ENCODE results near the gene PLAC1.

The PLAC1 gene

DNA sequence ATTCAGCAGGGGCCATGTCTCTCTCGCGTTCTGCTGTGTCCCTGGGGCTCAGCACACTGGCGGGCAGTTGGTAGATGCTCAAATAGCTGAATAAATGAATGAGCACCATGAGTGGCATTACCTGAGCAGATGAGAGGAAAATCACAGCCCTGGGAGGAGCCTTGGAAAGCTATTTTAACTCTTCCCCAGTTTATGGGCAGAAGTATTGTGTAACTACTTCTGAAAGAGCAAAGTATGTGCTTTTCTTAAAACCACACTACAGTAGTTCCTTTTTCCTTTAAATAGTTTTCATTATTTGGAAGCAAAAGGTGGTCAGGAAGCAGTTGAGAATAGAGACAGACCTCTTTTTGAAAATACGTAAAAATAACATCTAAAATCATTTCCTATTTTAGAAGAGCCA lies 3.0 kb upstream of the PLAC1 start:
- no peak for TF ChIP-seq CTCF (IDR thresholded peaks at IDR 0.05; ENCODE audit: low read depth, low read length)
- DNase-seq (ENCODE audit: low read depth, low spot score), result no peak
- no peak overlapping the region for H3K4me3 ChIP-seq (ENCODE audit: low read depth, low read length)
- in situ Hi-C loops (cut with HindIII; ENCODE audit: low sequenced_read_pairs), result no loop called here

DNA sequence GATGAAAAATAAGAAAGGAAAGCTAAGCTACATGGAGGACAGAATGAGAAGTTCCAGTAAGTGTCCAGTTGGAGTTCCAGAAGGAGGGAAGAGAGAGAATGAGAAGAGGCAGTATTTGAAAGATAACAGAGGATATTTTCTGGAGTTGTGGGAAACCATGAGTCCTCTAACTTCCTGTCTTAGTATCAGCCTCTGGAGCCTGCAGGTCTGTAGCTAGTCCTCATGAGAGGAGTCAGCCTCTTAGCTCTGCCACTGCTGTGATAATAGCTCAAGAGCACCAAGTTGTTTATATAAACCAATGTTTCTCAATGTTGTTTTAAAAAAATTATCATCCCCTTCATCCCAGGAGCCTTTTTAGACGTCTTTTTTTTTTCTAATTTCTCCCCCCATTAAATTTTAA lies 2.4 kb upstream of the PLAC1 start:
- H3K4me3 ChIP-seq (ENCODE audit: low read depth, low read length), result no peak overlapping the region
- no peak for DNase-seq (ENCODE audit: low read depth, low spot score)
- in situ Hi-C loops (cut with HindIII; ENCODE audit: low sequenced_read_pairs), result no loop called here
- no peak for TF ChIP-seq CTCF (IDR thresholded peaks at IDR 0.05; ENCODE audit: low read depth, low read length)

DNA sequence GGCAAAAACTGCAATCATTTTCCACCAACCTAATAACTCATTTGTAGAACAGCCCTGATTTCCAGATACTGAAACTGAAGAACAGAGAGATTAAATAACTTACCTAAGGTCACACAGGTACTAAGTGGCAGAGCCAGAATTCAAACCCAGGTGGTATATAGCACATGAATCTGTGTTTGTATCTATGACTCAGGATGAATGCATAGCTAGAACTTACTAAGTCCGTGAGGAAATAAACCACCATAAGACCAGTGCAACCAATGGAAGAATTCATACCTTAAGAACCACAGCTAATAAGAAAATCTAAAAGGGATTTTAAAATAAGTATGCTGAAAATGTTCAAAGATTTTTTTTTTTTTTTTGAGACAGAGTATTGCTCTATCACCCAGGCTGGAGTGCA lies 1.5 kb upstream of the PLAC1 start:
- no peak overlapping the region for H3K4me3 ChIP-seq (ENCODE audit: low read depth, low read length)
- TF ChIP-seq CTCF (IDR thresholded peaks at IDR 0.05; ENCODE audit: low read depth, low read length), result no peak
- in situ Hi-C loops (cut with HindIII; ENCODE audit: low sequenced_read_pairs), result no loop called here
- DNase-seq (ENCODE audit: low read depth, low spot score), result no peak

- in situ Hi-C loops (cut with HindIII; ENCODE audit: low sequenced_read_pairs), result no loop called here
- DNase-seq (ENCODE audit: low read depth, low spot score), result no peak
- H3K4me3 ChIP-seq (ENCODE audit: low read depth, low read length), result no peak overlapping the region
- TF ChIP-seq CTCF (IDR thresholded peaks at IDR 0.05; ENCODE audit: low read depth, low read length), result no peak
Observed at GRCh38 chrX:134658760-134659023, 421 bp upstream of the PLAC1 start.

DNA sequence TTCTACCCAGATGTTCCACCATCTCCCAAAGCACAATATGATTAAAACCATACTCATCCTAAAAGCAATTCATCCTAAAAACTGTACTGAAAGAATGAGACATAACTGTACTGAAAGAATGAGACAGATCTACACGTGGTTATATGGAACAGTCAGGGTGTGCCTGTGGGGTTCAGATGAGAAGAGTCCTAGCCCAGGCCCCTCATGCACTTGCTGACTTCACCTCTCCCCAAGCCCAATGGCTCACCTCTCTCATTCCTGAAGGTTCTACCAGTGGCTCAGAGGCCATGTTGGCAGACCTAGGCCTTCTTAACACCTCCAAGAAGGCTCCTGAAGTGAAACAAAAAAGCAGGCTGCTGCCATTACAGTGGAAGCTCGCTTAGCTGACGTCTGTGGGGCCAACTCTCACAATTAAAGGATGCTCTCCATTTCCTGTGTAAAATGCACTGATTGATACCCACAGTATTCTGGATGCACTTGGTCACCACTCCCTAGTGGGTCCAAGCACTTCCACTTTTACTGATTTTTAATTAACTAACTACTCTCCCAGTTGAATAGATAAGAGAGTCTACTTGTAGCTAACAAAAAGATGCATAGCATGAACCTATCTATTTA lies 3.8 kb downstream of the PLAC1 start:
- DNase-seq (ENCODE audit: low read depth, low spot score), result no peak
- no peak overlapping the region for H3K4me3 ChIP-seq (ENCODE audit: low read depth, low read length)
- no peak for TF ChIP-seq CTCF (IDR thresholded peaks at IDR 0.05; ENCODE audit: low read depth, low read length)
- in situ Hi-C loops (cut with HindIII; ENCODE audit: low sequenced_read_pairs), result no loop called here

GRCh38 chrX:134653835-134654234 lies 4.4 kb downstream of the PLAC1 start:
- no peak for DNase-seq (ENCODE audit: low read depth, low spot score)
- H3K4me3 ChIP-seq (ENCODE audit: low read depth, low read length), result no peak overlapping the region
- TF ChIP-seq CTCF (IDR thresholded peaks at IDR 0.05; ENCODE audit: low read depth, low read length), result no peak
- in situ Hi-C loops (cut with HindIII; ENCODE audit: low sequenced_read_pairs), result no loop called here

DNA sequence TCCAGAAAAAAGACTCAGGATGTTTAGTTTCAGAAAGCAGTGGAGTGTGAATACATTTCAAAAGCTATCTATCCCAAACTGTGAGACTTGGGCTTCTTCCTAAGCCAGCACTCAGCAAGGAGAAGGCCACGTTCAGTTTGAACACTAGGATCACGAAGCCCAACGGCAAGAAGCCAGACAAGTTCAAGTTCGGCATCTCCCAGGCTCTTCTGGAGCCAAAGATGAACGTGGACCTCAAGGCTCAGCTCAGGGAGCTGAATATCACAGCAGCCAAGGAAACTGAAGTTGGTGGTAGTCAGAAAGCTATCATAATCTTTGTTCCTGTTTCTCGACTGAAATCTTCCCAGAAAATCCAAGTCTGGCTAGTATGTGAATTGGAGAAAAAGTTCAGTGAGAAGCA lies 7.6 kb downstream of the PLAC1 start:
- TF ChIP-seq CTCF (IDR thresholded peaks at IDR 0.05; ENCODE audit: low read depth, low read length), result no peak
- DNase-seq (ENCODE audit: low read depth, low spot score), result no peak
- in situ Hi-C loops (cut with HindIII; ENCODE audit: low sequenced_read_pairs), result no loop called here
- no peak overlapping the region for H3K4me3 ChIP-seq (ENCODE audit: low read depth, low read length)
